Measurements from ENCODE around the gene GALNT2. TPM values are rescaled to one million over a fixed set of nuclear protein-coding genes. Genes with fewer than 3 reads are reported as not detected.

The GALNT2 gene
- total and polyA plus RNA-seq, 2 donors: 28.7 to 55.0 TPM

DNA sequence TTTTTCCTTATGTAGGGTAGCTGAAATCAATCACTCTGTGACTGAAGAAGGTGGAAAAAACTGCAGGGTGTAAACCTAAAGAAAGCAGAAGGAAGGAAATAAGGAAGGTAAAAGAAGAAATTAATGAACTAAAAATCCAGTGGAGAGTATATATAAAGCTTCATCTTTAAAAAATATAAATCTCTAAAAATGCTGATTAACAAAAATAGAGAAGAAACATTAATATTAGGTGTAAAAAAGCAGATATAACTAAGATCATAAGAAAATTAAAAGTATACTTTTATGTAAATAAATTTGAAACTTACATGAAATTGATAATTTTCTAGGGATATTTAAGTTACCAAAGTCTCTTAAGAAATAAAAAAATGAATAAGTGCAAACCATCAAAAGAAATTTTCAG is 159.8 kb downstream of the GALNT2 start:
- DNase-seq (ENCODE audit: extremely low spot score): no peak
- Histone ChIP-seq H3K36me3 (ENCODE audit: insufficient read depth) (no peaks in the 10 kb centered on the region), H3K4me1 (ENCODE audit: insufficient read depth) (peaks cover 1% of the 10 kb centered on the region), H3K27ac (ENCODE audit: low read depth) (no peak overlapping the region), H3K4me3 (ENCODE audit: low read depth, low read length) (no peak overlapping the region)

DNA sequence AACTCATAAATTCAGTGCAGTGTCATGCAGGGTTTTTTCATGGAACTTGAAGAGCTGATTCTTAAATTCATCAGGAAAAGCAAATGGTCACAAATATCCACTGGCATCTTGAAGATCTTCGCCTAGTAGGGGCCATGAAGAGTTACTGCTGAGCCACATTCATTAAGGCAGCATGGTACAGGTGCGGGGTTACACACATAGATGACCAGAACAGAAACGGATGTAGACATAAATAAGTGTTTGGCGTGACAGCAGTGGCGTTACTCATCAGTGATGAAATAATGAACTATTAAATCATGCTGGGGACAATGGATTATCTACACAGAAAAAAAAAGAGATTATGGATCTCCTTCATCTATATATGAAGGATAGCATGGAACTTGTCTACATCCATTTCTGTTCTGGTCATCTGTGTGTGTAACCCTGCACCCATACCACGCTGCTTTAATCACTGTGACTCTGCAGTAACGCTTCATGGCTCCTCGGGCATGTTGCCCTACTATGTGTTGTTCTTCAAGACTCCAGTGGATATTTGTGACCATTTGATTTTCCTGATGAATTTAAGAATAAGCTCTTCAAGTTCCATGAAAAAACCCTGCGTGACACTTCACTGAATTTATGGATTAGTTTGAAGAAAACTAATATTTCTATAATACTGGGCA is 161.3 kb downstream of the GALNT2 start:
- H3K4me3 ChIP-seq (ENCODE audit: low read depth, low read length): no peak overlapping the region
- H3K27ac ChIP-seq (ENCODE audit: low read depth): no peak overlapping the region
- 97% methylated on average over 9 of the region's 9 CpGs for WGBS
- H3K36me3 ChIP-seq (ENCODE audit: insufficient read depth): no peaks in the 10 kb centered on the region
- no peak for DNase-seq (ENCODE audit: extremely low spot score)
- H3K4me1 ChIP-seq (ENCODE audit: insufficient read depth): peaks cover 1% of the 10 kb centered on the region

DNA sequence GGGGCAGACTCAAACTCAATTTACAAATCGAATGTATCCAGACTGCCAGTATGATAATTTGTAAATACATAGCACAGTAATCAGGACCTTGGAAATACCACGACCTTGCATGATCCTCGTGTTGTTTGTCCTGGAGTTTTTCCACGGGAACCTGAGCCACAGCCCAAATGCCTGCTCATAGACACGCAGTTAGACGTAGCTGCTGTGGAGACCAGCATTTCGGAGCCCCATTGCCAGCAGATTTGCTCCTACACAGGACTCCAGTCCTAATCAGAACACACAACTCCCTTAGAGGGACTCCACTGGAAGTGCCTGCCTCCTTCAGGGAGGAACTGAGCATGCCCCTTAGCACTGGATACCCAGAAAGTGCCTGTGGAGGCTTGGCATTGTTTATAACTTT is 163.2 kb downstream of the GALNT2 start:
- no peaks in the 10 kb centered on the region for H3K36me3 ChIP-seq (ENCODE audit: insufficient read depth)
- DNase-seq (ENCODE audit: extremely low spot score): no peak
- H3K4me1 ChIP-seq (ENCODE audit: insufficient read depth): peaks cover 1% of the 10 kb centered on the region
- 70% methylated on average over 7 of the region's 7 CpGs for WGBS
- H3K27ac ChIP-seq (ENCODE audit: low read depth): no peak overlapping the region
- no peak overlapping the region for H3K4me3 ChIP-seq (ENCODE audit: low read depth, low read length)

DNA sequence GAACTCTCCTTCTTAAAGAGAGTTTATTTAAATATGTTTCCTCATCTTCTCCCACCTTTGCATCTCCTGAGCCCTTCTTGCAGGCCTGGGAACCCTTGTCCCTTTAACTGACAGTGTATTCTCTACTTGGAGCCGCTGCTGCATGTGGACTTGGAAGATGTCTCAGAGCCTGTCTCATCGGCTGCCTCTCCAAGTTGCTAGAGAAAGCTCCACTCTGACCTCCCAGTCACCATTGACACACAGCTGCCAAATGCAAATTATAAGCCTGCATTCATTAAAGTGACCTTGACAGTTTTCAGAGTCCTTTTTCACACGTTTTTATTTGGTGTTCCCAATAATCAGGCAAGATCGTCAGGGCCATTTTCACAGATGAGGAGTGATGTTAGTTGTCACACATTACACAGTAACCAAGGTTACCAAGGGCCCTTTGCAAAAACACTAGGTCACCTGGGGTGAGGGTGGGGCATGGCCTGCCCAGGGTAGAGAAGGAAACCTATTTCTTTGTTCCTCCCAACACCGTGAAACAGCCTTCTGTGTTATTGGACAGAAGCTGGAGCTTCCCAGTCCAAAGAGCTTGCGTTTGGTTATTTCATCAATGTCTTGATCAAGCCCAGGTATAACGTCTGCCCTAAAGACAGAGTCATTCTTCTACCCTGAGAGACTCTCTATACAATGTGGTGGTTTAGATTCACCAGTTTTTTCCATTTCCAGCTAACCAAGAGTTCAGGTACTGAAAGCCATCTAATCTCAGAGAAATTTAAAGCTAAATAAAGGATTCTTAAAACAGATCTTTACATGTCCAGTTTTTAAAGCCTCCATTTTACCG is 164.1 kb downstream of the GALNT2 start:
- Histone ChIP-seq H3K27ac (ENCODE audit: low read depth) (no peak overlapping the region), H3K4me3 (ENCODE audit: low read depth, low read length) (no peak overlapping the region), H3K36me3 (ENCODE audit: insufficient read depth) (no peaks in the 10 kb centered on the region), H3K4me1 (ENCODE audit: insufficient read depth) (peaks cover 1% of the 10 kb centered on the region)
- 76% methylated on average over 8 of the region's 8 CpGs for WGBS
- DNase-seq (ENCODE audit: extremely low spot score): no peak

DNA sequence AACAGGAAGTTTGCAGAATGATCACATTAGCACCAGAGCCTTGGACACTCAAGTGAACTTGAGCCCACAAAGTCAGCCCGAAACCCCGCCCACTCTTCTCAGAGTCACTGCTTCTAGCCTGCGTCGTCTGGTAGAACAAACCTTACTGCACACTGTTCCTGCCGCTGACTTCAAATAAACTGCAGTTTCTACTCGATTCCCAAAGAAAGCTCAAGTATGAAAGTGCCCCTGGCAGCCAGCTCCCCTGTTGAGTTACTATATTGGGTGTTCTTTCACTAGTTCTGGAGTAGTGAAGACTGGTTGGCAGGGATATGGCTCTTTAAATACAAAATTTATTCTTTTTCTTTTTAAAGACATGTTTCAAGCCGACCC is 164.7 kb downstream of the GALNT2 start:
- Histone ChIP-seq H3K4me1 (ENCODE audit: insufficient read depth) (peaks cover 1% of the 10 kb centered on the region), H3K36me3 (ENCODE audit: insufficient read depth) (no peaks in the 10 kb centered on the region), H3K27ac (ENCODE audit: low read depth) (no peak overlapping the region), H3K4me3 (ENCODE audit: low read depth, low read length) (no peak overlapping the region)
- WGBS: 32% methylated on average over 7 of the region's 7 CpGs
- peak; percentile 55 for DNase-seq (ENCODE audit: extremely low spot score)

DNA sequence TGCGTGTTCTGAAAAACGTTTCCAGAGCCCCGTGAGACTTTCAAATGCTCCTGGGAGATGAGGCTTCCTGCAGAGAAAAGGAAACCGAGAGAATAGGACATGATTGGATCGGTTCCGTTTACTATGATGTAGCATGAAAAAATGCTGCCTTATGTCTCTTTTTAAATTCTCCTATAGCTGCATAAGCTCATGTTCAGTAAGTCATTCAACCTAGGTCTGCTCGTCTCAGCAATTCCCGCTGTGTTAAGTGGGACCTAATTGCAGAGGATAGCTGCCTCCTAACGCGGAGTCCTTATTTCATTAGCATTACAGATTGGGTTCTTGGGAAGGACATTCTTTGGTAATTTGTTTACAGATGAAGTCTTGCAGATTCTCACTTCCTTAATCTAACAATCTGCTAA is 165.3 kb downstream of the GALNT2 start:
- WGBS: 47% methylated on average over 10 of the region's 10 CpGs
- Histone ChIP-seq H3K36me3 (ENCODE audit: insufficient read depth) (no peaks in the 10 kb centered on the region), H3K4me1 (ENCODE audit: insufficient read depth) (peaks cover 1% of the 10 kb centered on the region), H3K27ac (ENCODE audit: low read depth) (no peak overlapping the region), H3K4me3 (ENCODE audit: low read depth, low read length) (no peak overlapping the region)
- DNase-seq (ENCODE audit: extremely low spot score): no peak

DNA sequence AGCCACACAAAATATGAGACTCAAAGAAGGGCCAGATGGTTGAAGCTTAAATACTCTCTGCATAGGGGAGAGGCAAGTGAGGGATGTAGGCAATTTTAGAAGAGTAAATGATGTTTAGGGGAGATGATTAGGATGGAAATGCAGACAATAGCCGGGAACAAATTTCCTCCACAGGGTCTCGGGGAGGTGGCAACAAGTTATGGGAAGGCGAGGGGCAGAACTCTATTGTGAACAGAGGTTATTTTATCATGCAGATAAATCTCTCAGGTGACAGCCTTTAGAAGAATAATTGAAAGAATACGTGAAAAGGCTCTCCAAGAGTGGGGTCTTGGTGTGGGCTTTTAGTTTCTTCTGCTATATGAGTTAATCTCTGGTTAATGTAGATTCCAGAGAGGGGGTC is 166.7 kb downstream of the GALNT2 start:
- Histone ChIP-seq H3K4me3 (ENCODE audit: low read depth, low read length) (no peak overlapping the region), H3K4me1 (ENCODE audit: insufficient read depth) (peaks cover 1% of the 10 kb centered on the region), H3K36me3 (ENCODE audit: insufficient read depth) (no peaks in the 10 kb centered on the region), H3K27ac (ENCODE audit: low read depth) (no peak overlapping the region)
- DNase-seq (ENCODE audit: extremely low spot score): no peak
- WGBS: 98% methylated on average over 4 of the region's 4 CpGs

DNA sequence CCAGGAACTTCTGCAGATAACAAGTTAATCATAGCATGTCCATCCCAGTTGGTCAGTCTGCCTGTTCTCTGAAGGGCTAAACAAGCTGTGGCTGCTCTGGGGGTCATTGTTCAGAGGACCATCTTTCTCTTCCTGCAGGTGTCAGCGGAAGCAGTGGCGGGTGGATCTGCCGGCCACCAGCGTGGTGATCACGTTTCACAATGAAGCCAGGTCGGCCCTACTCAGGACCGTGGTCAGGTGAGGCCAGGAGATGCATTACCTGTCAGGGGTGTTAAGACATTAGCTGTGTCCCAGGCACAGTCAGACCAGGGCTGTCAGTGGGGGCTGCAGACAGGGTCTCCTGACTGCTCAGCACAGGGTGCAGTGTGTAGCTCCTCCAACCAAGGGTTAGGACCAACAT is 168.8 kb downstream of the GALNT2 start:
- no peak overlapping the region for H3K27ac ChIP-seq (ENCODE audit: low read depth)
- H3K36me3 ChIP-seq (ENCODE audit: insufficient read depth): no peaks in the 10 kb centered on the region
- DNase-seq (ENCODE audit: extremely low spot score): no peak
- H3K4me3 ChIP-seq (ENCODE audit: low read depth, low read length): no peak overlapping the region
- peaks cover 1% of the 10 kb centered on the region for H3K4me1 ChIP-seq (ENCODE audit: insufficient read depth)
- WGBS: 83% methylated on average over 7 of the region's 7 CpGs

DNA sequence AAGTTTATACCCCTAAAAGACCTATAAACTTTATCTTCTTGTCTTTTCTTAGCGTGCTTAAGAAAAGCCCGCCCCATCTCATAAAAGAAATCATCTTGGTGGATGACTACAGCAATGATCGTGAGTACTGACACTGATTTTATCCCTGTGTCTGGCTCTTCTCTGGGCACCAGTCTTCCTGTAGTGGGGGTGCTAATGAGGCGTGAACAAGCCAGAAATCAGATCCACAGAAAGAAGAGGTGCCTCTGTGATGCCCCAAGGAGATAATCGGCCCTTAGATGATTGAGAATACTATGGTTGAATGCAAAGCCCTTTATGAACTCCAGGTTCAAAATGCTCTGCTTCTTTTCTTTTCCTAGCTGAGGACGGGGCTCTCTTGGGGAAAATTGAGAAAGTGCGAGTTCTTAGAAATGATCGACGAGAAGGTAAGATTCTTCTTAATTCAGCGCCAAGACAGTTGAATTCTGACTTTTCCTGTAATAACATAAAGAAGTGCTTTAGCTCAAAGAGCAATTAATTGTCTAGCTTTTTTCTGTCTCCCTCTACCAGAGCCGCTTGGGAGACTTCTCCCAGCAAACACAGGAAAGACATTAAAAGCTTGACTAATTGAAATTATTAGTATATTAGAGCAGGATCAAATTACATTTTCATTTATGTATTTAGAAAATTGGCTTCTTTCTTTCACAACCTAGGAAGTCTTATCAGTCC is 169.4 kb downstream of the GALNT2 start:
- Histone ChIP-seq H3K4me1 (ENCODE audit: insufficient read depth) (no peaks in the 10 kb centered on the region), H3K27ac (ENCODE audit: low read depth) (no peak overlapping the region), H3K4me3 (ENCODE audit: low read depth, low read length) (no peak overlapping the region), H3K36me3 (ENCODE audit: insufficient read depth) (no peaks in the 10 kb centered on the region)
- WGBS: 85% methylated on average over 11 of the region's 11 CpGs
- DNase-seq (ENCODE audit: extremely low spot score): no peak

DNA sequence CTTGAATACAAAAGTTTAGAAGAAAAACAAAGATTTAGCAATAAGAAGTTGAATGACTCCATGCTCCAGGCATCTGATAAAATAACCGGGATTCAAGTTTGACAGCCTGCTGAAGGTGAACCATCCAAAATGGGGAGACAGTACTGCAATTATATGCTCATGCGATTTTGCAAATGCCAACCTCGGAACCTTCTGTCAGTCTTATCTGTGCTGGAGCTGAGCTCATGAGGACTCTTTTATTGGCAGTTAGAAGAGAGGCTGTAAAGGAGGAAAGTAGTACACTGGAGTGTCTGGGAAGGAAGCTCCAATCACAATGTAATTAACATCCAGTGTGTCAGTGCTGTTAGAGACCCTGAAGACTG is 170.0 kb downstream of the GALNT2 start:
- no peak overlapping the region for H3K4me3 ChIP-seq (ENCODE audit: low read depth, low read length)
- DNase-seq (ENCODE audit: extremely low spot score): no peak
- no peaks in the 10 kb centered on the region for H3K36me3 ChIP-seq (ENCODE audit: insufficient read depth)
- no peak overlapping the region for H3K27ac ChIP-seq (ENCODE audit: low read depth)
- no peaks in the 10 kb centered on the region for H3K4me1 ChIP-seq (ENCODE audit: insufficient read depth)
- WGBS: 51% methylated on average over 3 of the region's 3 CpGs

DNA sequence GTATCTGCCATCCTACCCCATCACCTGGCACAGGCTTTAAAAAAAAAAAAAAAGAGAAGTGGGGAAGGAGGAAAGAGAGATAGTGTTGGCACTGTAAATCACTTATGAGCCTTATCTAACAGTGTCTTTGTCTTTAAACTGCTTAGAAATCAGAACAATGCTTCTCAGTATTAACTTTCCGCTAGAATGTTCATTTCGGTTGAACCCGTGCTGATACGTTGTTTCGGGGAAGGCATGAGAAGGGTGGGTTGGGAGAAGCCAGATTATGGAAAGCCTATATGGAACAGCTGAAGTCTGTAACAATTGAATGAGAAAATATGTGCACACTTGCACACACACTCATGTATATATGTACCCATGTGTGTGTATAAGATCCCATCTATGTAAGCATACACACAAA is 170.8 kb downstream of the GALNT2 start:
- DNase-seq (ENCODE audit: extremely low spot score): no peak
- 90% methylated on average over 5 of the region's 5 CpGs for WGBS
- Histone ChIP-seq H3K27ac (ENCODE audit: low read depth) (no peak overlapping the region), H3K4me1 (ENCODE audit: insufficient read depth) (no peaks in the 10 kb centered on the region), H3K36me3 (ENCODE audit: insufficient read depth) (no peaks in the 10 kb centered on the region), H3K4me3 (ENCODE audit: low read depth, low read length) (no peak overlapping the region)

DNA sequence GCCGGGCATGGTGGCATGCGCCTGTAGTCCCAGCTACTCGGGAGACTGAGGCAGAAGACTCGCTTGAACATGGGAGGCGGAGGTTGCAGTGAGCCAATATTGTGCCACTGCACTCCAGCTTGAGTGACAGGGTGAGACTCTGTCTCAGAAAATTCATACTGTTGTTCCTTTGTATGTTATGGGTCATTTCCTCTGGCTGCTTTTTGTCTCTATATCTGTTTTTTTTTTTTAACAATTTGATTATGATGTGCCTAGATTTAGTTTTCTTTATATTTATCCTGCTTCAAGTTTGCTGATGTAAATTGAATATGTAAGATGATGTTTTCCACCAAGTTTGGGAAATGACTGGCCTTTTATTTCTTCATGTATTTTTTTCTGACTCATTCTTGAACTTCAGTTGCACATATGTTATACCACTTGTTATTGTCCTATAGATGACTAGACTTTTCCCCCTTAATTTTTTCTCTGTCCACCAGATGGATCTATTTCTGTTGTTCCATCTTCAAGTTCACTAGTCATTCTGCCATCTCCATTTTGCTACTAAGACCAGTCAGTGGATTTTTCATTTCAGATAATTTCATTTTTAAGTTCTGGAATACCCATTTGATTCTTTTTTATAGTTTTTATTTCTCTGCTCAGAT is 173.5 kb downstream of the GALNT2 start:
- Histone ChIP-seq H3K27ac (ENCODE audit: low read depth) (no peak overlapping the region), H3K4me1 (ENCODE audit: insufficient read depth) (no peaks in the 10 kb centered on the region), H3K36me3 (ENCODE audit: insufficient read depth) (no peaks in the 10 kb centered on the region), H3K4me3 (ENCODE audit: low read depth, low read length) (no peak overlapping the region)
- WGBS: 98% methylated on average over 5 of the region's 5 CpGs
- no peak for DNase-seq (ENCODE audit: extremely low spot score)

DNA sequence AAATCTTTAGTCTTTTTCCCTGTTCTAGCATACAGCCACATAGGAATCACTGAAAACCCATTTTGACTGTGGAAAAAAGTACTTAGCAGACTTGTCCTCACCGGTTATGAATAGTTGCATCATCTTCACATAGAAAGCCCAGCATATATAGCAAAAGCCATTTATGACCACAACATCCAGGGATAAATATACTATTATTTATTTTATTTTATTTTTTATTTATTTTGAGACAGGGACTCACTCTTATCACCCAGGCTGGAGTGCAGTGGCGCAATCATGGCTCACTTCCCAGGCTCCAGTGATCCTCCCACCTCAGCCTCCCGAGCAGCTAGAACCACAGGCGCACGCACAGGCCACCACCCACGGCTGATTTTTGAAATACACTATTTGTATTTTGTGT is 175.3 kb downstream of the GALNT2 start:
- DNase-seq (ENCODE audit: extremely low spot score): no peak
- Histone ChIP-seq H3K4me3 (ENCODE audit: low read depth, low read length) (no peak overlapping the region), H3K36me3 (ENCODE audit: insufficient read depth) (no peaks in the 10 kb centered on the region), H3K4me1 (ENCODE audit: insufficient read depth) (no peaks in the 10 kb centered on the region), H3K27ac (ENCODE audit: low read depth) (no peak overlapping the region)
- WGBS: 96% methylated on average over 6 of the region's 6 CpGs

DNA sequence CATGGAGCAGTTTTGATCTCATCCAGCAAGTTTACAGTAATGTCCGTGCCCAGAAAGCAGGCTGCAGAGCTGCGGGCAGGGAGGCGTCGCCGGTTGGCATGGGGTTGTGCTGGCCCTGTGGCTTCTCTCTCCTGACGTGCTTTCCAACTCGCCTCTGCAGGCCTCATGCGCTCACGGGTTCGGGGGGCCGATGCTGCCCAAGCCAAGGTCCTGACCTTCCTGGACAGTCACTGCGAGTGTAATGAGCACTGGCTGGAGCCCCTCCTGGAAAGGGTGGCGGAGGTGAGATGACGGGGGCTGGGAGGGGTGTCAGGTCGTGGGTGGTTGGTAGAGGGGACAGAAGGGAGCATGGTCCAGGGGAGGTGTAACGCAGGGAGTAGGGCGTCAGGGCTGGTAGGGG is 176.1 kb downstream of the GALNT2 start:
- Histone ChIP-seq H3K36me3 (ENCODE audit: insufficient read depth) (no peaks in the 10 kb centered on the region), H3K4me1 (ENCODE audit: insufficient read depth) (no peaks in the 10 kb centered on the region), H3K27ac (ENCODE audit: low read depth) (no peak overlapping the region), H3K4me3 (ENCODE audit: low read depth, low read length) (no peak overlapping the region)
- DNase-seq (ENCODE audit: extremely low spot score): no peak
- 95% methylated on average over 17 of the region's 17 CpGs for WGBS
